Activated CD8-positive, alpha-beta T cell treated with anti-CD3 and anti-CD28 coated beads, Interleukin-2, amount 10 ng/mL, durations not matched to agents 7 days and 5 days (primary cell): ENCODE measurements around the gene RLBP1. TPM values are rescaled to one million over a fixed set of nuclear protein-coding genes. Genes with fewer than 3 reads are reported as not detected.

ENCODE experiments used
- ATAC-seq: fragments of 150-1000 bp; cut with Tn5 transposase; one replicate; pipeline ENCODE4 v1.10.0; 2021; ENCODE audit warnings: moderate library complexity
- CTCF ChIA-PET: fragments of 350-600 bp; sonication (Branson Sonifier 250); formaldehyde crosslinking; loops from one replicate; lab custom pipeline; 2021; ENCODE audit warnings: antibody characterized with exemption; lab: Charles Lee
- POLR2A ChIA-PET: fragments of 350-600 bp; sonication (Branson Sonifier 250); formaldehyde crosslinking; loops from one replicate; lab custom pipeline; 2021; ENCODE audit warnings: antibody characterized with exemption; lab: Charles Lee
- DNase-seq: peaks from one replicate; pipeline ENCODE4 v3.0.0-alpha.2; 2020
- H3K27ac Mint-ChIP-seq: one replicate; pipeline ENCODE4 v1.8.0; 2021; ENCODE audit warnings: mild to moderate bottlenecking, mixed read lengths
- H3K27me3 Mint-ChIP-seq: one replicate; pipeline ENCODE4 v1.8.0; 2021; ENCODE audit warnings: low read depth, mixed read lengths
- H3K36me3 Mint-ChIP-seq: one replicate; pipeline ENCODE4 v1.8.0; 2021; ENCODE audit warnings: low read depth, mixed read lengths
- H3K4me1 Mint-ChIP-seq: one replicate; pipeline ENCODE4 v1.8.0; 2021; ENCODE audit warnings: low read depth, mixed read lengths
- H3K4me3 Mint-ChIP-seq: one replicate; pipeline ENCODE4 v1.8.0; 2021; ENCODE audit warnings: mild to moderate bottlenecking, mixed read lengths
- H3K9me3 Mint-ChIP-seq: one replicate; pipeline ENCODE4 v1.8.0; 2022; ENCODE audit warnings: mixed read lengths; ENCODE audit not compliant: insufficient read depth
- total RNA-seq, 2 experiments: library from RNA; stranded (reverse); gene quantifications; one replicate each; pipeline ENCODE4 v1.2.3, GENCODE V29; 2021

Gene RLBP1
- total RNA-seq, 2 experiments from 2014 or later: not detected

- ATAC-seq: no peak
- Mint-ChIP-seq H3K27me3 (peaks cover 9% of the 10 kb centered on the region), H3K4me1 (peaks cover 44% of the 10 kb centered on the region)
Measured at GRCh38 chr15:89205991-89206585, 15.3 kb downstream of the RLBP1 start.

GRCh38 chr15:89203705-89204273 is 17.6 kb downstream of the RLBP1 start:
- POLR2A ChIA-PET: no interaction called here
- ATAC-seq: peak; percentile 75

More at GRCh38 chr15:89205991-89206585, 15.3 kb downstream of the RLBP1 start:
- Mint-ChIP-seq H3K27ac (peak overlapping the region; percentile 4), H3K36me3 (peaks cover 14% of the 10 kb centered on the region), H3K4me3 (no peak overlapping the region), H3K9me3 (no peaks in the 10 kb centered on the region)
- DNase-seq: no peak
- POLR2A ChIA-PET: interaction anchor here (3.3 kb wide), 1 partner anchor 39 kb away, joined by 19 read pairs; the partner anchor contains the start of gene FANCI
- CTCF ChIA-PET: interaction anchor here (0.6 to 3.6 kb wide), 80 partner anchors 9 to 580 kb away, joined by 3 to 82 read pairs (median 6); partner anchors contain the start of genes ABHD2, FANCI, POLG and RLBP1

GRCh38 chr15:89201465-89202005 is 19.8 kb downstream of the RLBP1 start:
- no peak for ATAC-seq
- Mint-ChIP-seq H3K4me3 (no peak overlapping the region), H3K4me1 (peaks cover 44% of the 10 kb centered on the region), H3K36me3 (peaks cover 22% of the 10 kb centered on the region), H3K27me3 (no peaks in the 10 kb centered on the region), H3K27ac (no peak overlapping the region), H3K9me3 (no peaks in the 10 kb centered on the region)
- ChIA-PET POLR2A (no interaction called here), CTCF (no interaction called here)
- DNase-seq: no peak

More at GRCh38 chr15:89203705-89204273, 17.6 kb downstream of the RLBP1 start:
- no peaks in the 10 kb centered on the region for H3K9me3 Mint-ChIP-seq
- peak; percentile 74 for DNase-seq
- peaks cover 4% of the 10 kb centered on the region for H3K27me3 Mint-ChIP-seq
- H3K4me1 Mint-ChIP-seq: peaks cover 44% of the 10 kb centered on the region
- CTCF ChIA-PET: interaction anchor here (1.1 to 1.9 kb wide), 3 partner anchors 40 to 299 kb away, joined by 4 to 8 read pairs (median 5); partner anchors contain the start of gene FANCI
- H3K36me3 Mint-ChIP-seq: peaks cover 18% of the 10 kb centered on the region
- peak overlapping the region; percentile 60 for H3K4me3 Mint-ChIP-seq
- H3K27ac Mint-ChIP-seq: peak overlapping the region; percentile 81

- Mint-ChIP-seq H3K27ac (no peak overlapping the region), H3K9me3 (no peaks in the 10 kb centered on the region), H3K4me3 (no peak overlapping the region), H3K36me3 (peaks cover 25% of the 10 kb centered on the region), H3K27me3 (no peaks in the 10 kb centered on the region), H3K4me1 (peaks cover 35% of the 10 kb centered on the region)
- DNase-seq (no peak), ATAC-seq (no peak)
- POLR2A ChIA-PET: no interaction called here
- CTCF ChIA-PET: no interaction called here
Measured at GRCh38 chr15:89200182-89200581, 21.2 kb downstream of the RLBP1 start.

GRCh38 chr15:89199746-89200145 is 21.6 kb downstream of the RLBP1 start:
- Mint-ChIP-seq H3K4me1 (peaks cover 30% of the 10 kb centered on the region), H3K27me3 (no peaks in the 10 kb centered on the region), H3K4me3 (no peak overlapping the region), H3K36me3 (peaks cover 27% of the 10 kb centered on the region), H3K9me3 (no peaks in the 10 kb centered on the region), H3K27ac (no peak overlapping the region)
- no peak for DNase-seq
- CTCF ChIA-PET: interaction anchor here (1.2 to 5.8 kb wide), 3 partner anchors 7 to 142 kb away, joined by 3 to 59 read pairs (median 10); no protein-coding TSS in a partner anchor
- POLR2A ChIA-PET: no interaction called here
- ATAC-seq: no peak

- Mint-ChIP-seq H3K4me3 (no peak overlapping the region), H3K27ac (no peak overlapping the region), H3K27me3 (no peaks in the 10 kb centered on the region), H3K36me3 (peaks cover 32% of the 10 kb centered on the region), H3K9me3 (no peaks in the 10 kb centered on the region), H3K4me1 (peaks cover 23% of the 10 kb centered on the region)
- POLR2A ChIA-PET: no interaction called here
- ATAC-seq: no peak
- no peak for DNase-seq
- CTCF ChIA-PET: interaction anchor here (0.7 to 5.8 kb wide), 6 partner anchors 7 to 574 kb away, joined by 3 to 59 read pairs (median 4); no protein-coding TSS in a partner anchor
Measured at GRCh38 chr15:89198934-89199333, 22.4 kb downstream of the RLBP1 start.

- Mint-ChIP-seq H3K27me3 (no peaks in the 10 kb centered on the region), H3K27ac (no peak overlapping the region), H3K4me3 (no peak overlapping the region), H3K36me3 (peaks cover 32% of the 10 kb centered on the region), H3K4me1 (peaks cover 16% of the 10 kb centered on the region), H3K9me3 (no peaks in the 10 kb centered on the region)
- ATAC-seq (no peak), DNase-seq (no peak)
- CTCF ChIA-PET: interaction anchor here (1.0 to 5.8 kb wide), 4 partner anchors 8 to 294 kb away, joined by 4 to 59 read pairs (median 8); no protein-coding TSS in a partner anchor
- POLR2A ChIA-PET: interaction anchor here (1.1 kb wide), 1 partner anchor 46 kb away, joined by 3 read pairs; the partner anchor contains the start of gene FANCI
Measured at GRCh38 chr15:89198196-89198595, 23.2 kb downstream of the RLBP1 start.

- H3K27ac Mint-ChIP-seq: no peak overlapping the region
- ChIA-PET CTCF (interaction anchor here (1.0 to 5.8 kb wide), 3 partner anchors 9 to 139 kb away, joined by 4 to 59 read pairs (median 10); no protein-coding TSS in a partner anchor), POLR2A (interaction anchor here (1.1 kb wide), 1 partner anchor 46 kb away, joined by 3 read pairs; the partner anchor contains the start of gene FANCI)
- no peak for DNase-seq
- peaks cover 12% of the 10 kb centered on the region for H3K4me1 Mint-ChIP-seq
- no peak overlapping the region for H3K4me3 Mint-ChIP-seq
- no peak for ATAC-seq
- H3K36me3 Mint-ChIP-seq: peaks cover 38% of the 10 kb centered on the region
- H3K9me3 Mint-ChIP-seq: no peaks in the 10 kb centered on the region
- no peaks in the 10 kb centered on the region for H3K27me3 Mint-ChIP-seq
Measured at GRCh38 chr15:89197503-89197971, 23.8 kb downstream of the RLBP1 start.

DNA sequence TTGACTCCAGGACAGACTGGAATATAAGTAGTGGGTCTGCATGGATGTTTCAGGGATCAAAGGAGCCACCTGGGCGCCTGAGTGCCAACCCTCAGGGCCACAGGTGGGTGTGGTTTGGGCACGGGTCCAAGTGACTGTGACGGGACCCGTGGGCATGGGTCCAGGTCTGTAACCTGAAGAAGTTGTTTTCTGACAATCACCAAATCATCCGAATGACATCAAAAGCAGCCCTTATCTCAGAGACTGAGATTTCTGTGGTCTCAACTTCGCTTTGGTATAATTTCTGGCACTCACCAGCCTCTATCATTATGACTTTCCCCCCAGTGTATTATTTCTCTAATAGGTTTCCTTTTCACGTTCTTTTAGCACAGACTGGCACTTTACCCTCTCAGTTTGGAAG is 24.4 kb downstream of the RLBP1 start:
- CTCF ChIA-PET: interaction anchor here (3.0 to 5.8 kb wide), 3 partner anchors 9 to 25 kb away, joined by 10 to 59 read pairs (median 10); no protein-coding TSS in a partner anchor
- DNase-seq (no peak), ATAC-seq (no peak)
- Mint-ChIP-seq H3K27ac (no peak overlapping the region), H3K9me3 (no peaks in the 10 kb centered on the region), H3K27me3 (no peaks in the 10 kb centered on the region), H3K4me3 (no peak overlapping the region), H3K36me3 (peaks cover 37% of the 10 kb centered on the region), H3K4me1 (peaks cover 10% of the 10 kb centered on the region)
- POLR2A ChIA-PET: interaction anchor here (1.1 kb wide), 1 partner anchor 47 kb away, joined by 3 read pairs; the partner anchor contains the start of gene FANCI

GRCh38 chr15:89196241-89196640 is 25.1 kb downstream of the RLBP1 start:
- Mint-ChIP-seq H3K27me3 (no peaks in the 10 kb centered on the region), H3K9me3 (no peaks in the 10 kb centered on the region), H3K4me1 (peaks cover 10% of the 10 kb centered on the region), H3K4me3 (no peak overlapping the region), H3K36me3 (peaks cover 36% of the 10 kb centered on the region), H3K27ac (no peak overlapping the region)
- ChIA-PET CTCF (interaction anchor here (1.2 to 5.8 kb wide), 3 partner anchors 10 to 139 kb away, joined by 4 to 59 read pairs (median 10); no protein-coding TSS in a partner anchor), POLR2A (no interaction called here)
- ATAC-seq (no peak), DNase-seq (no peak)

- Mint-ChIP-seq H3K4me3 (no peak overlapping the region), H3K36me3 (peaks cover 37% of the 10 kb centered on the region), H3K27me3 (no peaks in the 10 kb centered on the region), H3K4me1 (peaks cover 10% of the 10 kb centered on the region), H3K9me3 (no peaks in the 10 kb centered on the region), H3K27ac (no peak overlapping the region)
- ChIA-PET POLR2A (no interaction called here), CTCF (interaction anchor here (1.0 to 5.8 kb wide), 4 partner anchors 11 to 138 kb away, joined by 4 to 59 read pairs (median 8); no protein-coding TSS in a partner anchor)
- ATAC-seq: no peak
- DNase-seq: no peak
Measured at GRCh38 chr15:89195836-89196235, 25.5 kb downstream of the RLBP1 start.
